T-cell (primary cell): ENCODE measurements around the gene WFIKKN2. TPM values are rescaled to one million over a fixed set of nuclear protein-coding genes. Genes with fewer than 3 reads are reported as not detected.
"Not testable (repeated sequence)": the region's sequence is repeated elsewhere in the genome, so short reads cannot be mapped to it uniquely, and the experiment has no call there.

Source experiments
- ATAC-seq, 4 experiments: fragments of 200-7000 bp in 3 of 4; fragments of 150-1000 bp in 1 of 4; cut with Tn5 transposase; replicated peaks in 1 of 4; 1 replicate in 3 of 4; 2 replicates in 1 of 4; pipeline ENCODE4 v1.10.0; 2021; ENCODE audit warnings: moderate library complexity in 3 of 4, mild to moderate bottlenecking in 2 of 4, moderate number of reproducible peaks in 1 of 4
- CTCF ChIA-PET, 2 donors: fragments of 300-600 bp; sonication (Branson Sonifier 250); formaldehyde crosslinking; loops; one replicate each; lab custom pipeline; 2022; ENCODE audit warnings: antibody characterized with exemption in 2 of 2; lab: Charles Lee
- POLR2A ChIA-PET, 2 donors: fragments of 300-600 bp; sonication (Branson Sonifier 250); formaldehyde crosslinking; loops; one replicate each; lab custom pipeline; 2022; ENCODE audit warnings: antibody characterized with exemption in 2 of 2; lab: Charles Lee
- DNase-seq, 35 experiments: peaks; one replicate each; pipeline versions ENCODE4 v3.0.0 to v3.0.0-alpha.2; 2013 to 2023
- H3K27ac ChIP-seq: one replicate; pipeline ENCODE4 v1.5.1; 2013; ENCODE audit warnings: low read length
- H3K27me3 ChIP-seq, 2 experiments: replicated peaks in 1 of 2; 1 replicate in 1 of 2; 2 replicates in 1 of 2; pipeline versions ENCODE4 v1.6.1 to v1.7.0; 2013; ENCODE audit warnings: low read length in 1 of 2, mixed read lengths in 1 of 2; ENCODE audit not compliant: control insufficient read depth in 2 of 2, insufficient read depth in 2 of 2; ENCODE audit errors: extremely low read depth in 1 of 2
- H3K36me3 ChIP-seq, 2 donors: 1 replicate in 1 of 2; 2 replicates in 1 of 2; pipeline versions ENCODE4 v1.6.1 to v1.7.0; 2013; ENCODE audit warnings: low read length in 1 of 2; ENCODE audit not compliant: control insufficient read depth in 2 of 2, insufficient read depth in 1 of 2; ENCODE audit errors: extremely low read depth in 1 of 2
- H3K4me1 ChIP-seq, 2 experiments: 1 replicate in 1 of 2; 2 replicates in 1 of 2; pipeline versions ENCODE4 v1.6.1 to v1.7.0; 2013; ENCODE audit warnings: low read length in 2 of 2, mixed read lengths in 1 of 2; ENCODE audit not compliant: insufficient read depth in 2 of 2, control insufficient read depth in 1 of 2; ENCODE audit errors: extremely low read depth in 1 of 2
- H3K4me3 ChIP-seq, 2 donors: 1 replicate in 1 of 2; 2 replicates in 1 of 2; pipeline versions ENCODE4 v1.5.1 to v1.7.0; 2013; ENCODE audit warnings: mild to moderate bottlenecking in 2 of 2, low read length in 1 of 2, moderate library complexity in 1 of 2; ENCODE audit not compliant: control insufficient read depth in 1 of 2; ENCODE audit errors: extremely low read depth in 1 of 2
- H3K9me3 ChIP-seq: 2 replicates; pipeline ENCODE4 v1.7.0; 2013
- H3K27ac Mint-ChIP-seq, 2 donors: one replicate each; pipeline ENCODE4 v1.8.0; 2020 to 2021; ENCODE audit warnings: mild to moderate bottlenecking in 2 of 2, mixed read lengths in 2 of 2
- H3K27me3 Mint-ChIP-seq, 2 donors: one replicate each; pipeline ENCODE4 v1.8.0; 2021 to 2022; ENCODE audit warnings: mixed read lengths in 2 of 2
- H3K36me3 Mint-ChIP-seq: one replicate; pipeline ENCODE4 v1.8.0; 2021; ENCODE audit warnings: mixed read lengths
- H3K4me1 Mint-ChIP-seq, 3 donors: one replicate each; pipeline ENCODE4 v1.8.0; 2020 to 2022; ENCODE audit warnings: mixed read lengths in 3 of 3, mild to moderate bottlenecking in 1 of 3
- H3K4me3 Mint-ChIP-seq, 3 donors: one replicate each; pipeline ENCODE4 v1.8.0; 2020 to 2022; ENCODE audit warnings: mild to moderate bottlenecking in 3 of 3, mixed read lengths in 3 of 3, moderate library complexity in 3 of 3
- H3K9me3 Mint-ChIP-seq, 3 donors: one replicate each; pipeline ENCODE4 v1.8.0; 2020 to 2022; ENCODE audit warnings: mixed read lengths in 3 of 3
- WGBS: methylation state at CpG from one replicate; pipeline ENCODE4 v1.1.5; 2013; ENCODE audit warnings: missing lambda C conversion rate; ENCODE audit not compliant: insufficient coverage; 5-methylcytosine and 5-hydroxymethylcytosine counted together
- total RNA-seq, 35 experiments: library from RNA in 6 of 35; stranded (reverse) in 6 of 35; fragments of 120-200 nt in 1 of 35; gene quantifications; one replicate each; pipeline versions ENCODE4 v1.2.1 to v1.2.4 and lab custom pipeline; 2013 to 2026

WFIKKN2 gene
- total RNA-seq, 5 donors from 2014 or later (not counting 1 experiment from before 2014, with no cell fraction given): not detected

DNA sequence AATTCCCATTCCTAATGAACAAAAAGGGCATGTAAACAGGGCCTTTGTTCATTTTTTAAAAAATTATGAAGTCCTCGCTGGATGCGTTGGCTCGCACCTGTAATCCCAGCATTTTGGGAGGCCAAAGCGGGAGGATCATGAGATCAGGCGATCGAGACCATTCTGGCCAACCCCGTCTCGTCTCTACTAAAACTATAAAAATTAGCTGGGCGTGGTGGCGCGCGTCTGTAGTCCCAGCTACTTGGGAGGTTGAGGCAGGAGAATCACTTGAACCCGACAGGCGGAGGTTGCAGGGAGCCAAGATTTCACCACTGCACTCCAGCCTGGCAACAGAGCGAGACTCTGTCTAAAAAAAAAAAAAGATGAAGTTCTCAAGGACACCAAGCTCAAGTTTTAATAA, 24.3 kb downstream of the WFIKKN2 start:
- H3K27me3 Mint-ChIP-seq, H3K27me3 ChIP-seq, H3K4me3 Mint-ChIP-seq, POLR2A ChIA-PET, H3K9me3 ChIP-seq, ATAC-seq, DNase-seq, H3K4me3 ChIP-seq, H3K27ac ChIP-seq, H3K9me3 Mint-ChIP-seq: not testable (repeated sequence)
- H3K36me3 ChIP-seq: peaks cover 4 to 22% of the 10 kb centered on the region in 2 donors
- WGBS: 99% methylated on average over 10 of the region's 15 CpGs
- Mint-ChIP-seq H3K4me1 (peaks cover 32 to 35% (median 34%) of the 10 kb centered on the region in 3 donors), H3K36me3 (peaks cover 23% of the 10 kb centered on the region), H3K27ac (peak overlapping the region in 1 of 2 donors; percentile 22)
- CTCF ChIA-PET: interaction anchor here in 1 of 2 donors (0.6 kb wide), 1 partner anchor 389 kb away, joined by 3 read pairs; no protein-coding TSS in a partner anchor
- peaks cover 9 to 26% of the 10 kb centered on the region in 2 experiments for H3K4me1 ChIP-seq

DNA sequence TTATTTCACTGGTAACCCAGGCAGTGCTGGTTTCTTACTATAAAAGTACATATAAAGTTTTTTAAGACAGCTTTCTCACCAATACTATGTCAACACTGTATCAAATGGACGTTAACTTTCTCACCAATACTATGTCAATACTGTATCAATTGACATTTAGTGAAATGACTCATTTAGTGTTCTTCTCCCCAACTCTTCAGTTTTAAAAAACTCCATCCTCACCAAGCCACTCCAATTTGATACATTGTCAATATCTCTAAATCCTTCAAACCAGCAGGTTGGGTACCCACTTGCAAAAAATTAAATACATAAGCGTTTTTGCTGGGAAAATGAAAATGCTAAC, 25.9 kb downstream of the WFIKKN2 start:
- ChIA-PET CTCF (interaction anchor here (0.9 to 5.2 kb wide), 4 partner anchors 9 to 94 kb away, joined by 3 to 31 read pairs (median 4); no protein-coding TSS in a partner anchor), POLR2A (interaction anchor here (0.6 to 1.1 kb wide), 5 partner anchors 8 to 75 kb away, joined by 3 to 4 read pairs (median 3); no protein-coding TSS in a partner anchor)
- peaks cover 32 to 41% (median 36%) of the 10 kb centered on the region in 3 donors for H3K4me1 Mint-ChIP-seq
- H3K9me3 Mint-ChIP-seq: no peaks in the 10 kb centered on the region
- H3K27ac Mint-ChIP-seq: peak overlapping the region; percentile 69 to 84
- WGBS: 83% methylated on average over 1 of the region's 2 CpGs
- no peaks in the 10 kb centered on the region for H3K9me3 ChIP-seq
- H3K27me3 Mint-ChIP-seq: no peaks in the 10 kb centered on the region
- no peak overlapping the region for H3K27ac ChIP-seq
- H3K4me1 ChIP-seq: peaks cover 9 to 26% of the 10 kb centered on the region in 2 experiments
- ATAC-seq: no peak
- peak overlapping the region in 1 of 3 donors; percentile 48 for H3K4me3 Mint-ChIP-seq
- no peak for DNase-seq
- no peak overlapping the region for H3K4me3 ChIP-seq
- H3K27me3 ChIP-seq: no peaks in the 10 kb centered on the region
- peaks cover 23% of the 10 kb centered on the region for H3K36me3 Mint-ChIP-seq
- peaks cover 4 to 22% of the 10 kb centered on the region in 2 donors for H3K36me3 ChIP-seq

DNA sequence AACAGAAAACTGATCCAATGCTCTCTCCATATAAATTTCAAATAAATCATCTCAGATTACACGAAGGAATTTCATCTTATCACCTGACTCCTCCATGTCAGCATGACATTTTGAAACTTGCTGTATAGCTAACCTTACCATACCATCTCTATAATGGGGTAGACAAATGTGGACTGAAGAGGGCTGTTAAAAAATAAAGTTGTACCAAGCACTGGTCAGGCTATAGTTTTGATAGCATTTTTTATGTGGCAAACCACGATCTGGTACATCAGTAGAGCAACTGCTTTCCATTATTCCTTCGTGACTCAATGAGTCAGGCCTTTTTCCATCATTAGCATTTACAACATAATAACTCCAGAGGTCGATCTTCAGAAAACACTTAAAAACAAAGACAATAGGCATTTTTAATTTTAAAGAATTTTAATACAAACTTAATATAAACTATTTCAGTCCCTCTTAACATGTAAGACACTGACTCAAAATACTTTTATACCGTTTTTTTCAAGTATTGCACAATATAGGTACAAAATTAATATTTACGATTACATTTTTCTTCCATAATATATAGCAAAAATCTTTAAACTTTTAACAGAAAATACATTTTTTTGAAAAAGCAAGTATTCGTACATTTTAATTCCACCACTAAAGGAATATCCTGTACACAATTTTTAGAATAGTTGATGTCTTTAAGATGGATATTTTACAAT, 26.6 kb downstream of the WFIKKN2 start:
- Mint-ChIP-seq H3K4me1 (peaks cover 32 to 47% (median 36%) of the 10 kb centered on the region in 3 donors), H3K27me3 (no peaks in the 10 kb centered on the region), H3K36me3 (peaks cover 23% of the 10 kb centered on the region), H3K4me3 (peak overlapping the region in 1 of 3 donors; percentile 48), H3K27ac (peak overlapping the region; percentile 69 to 84), H3K9me3 (no peaks in the 10 kb centered on the region)
- no peak overlapping the region for H3K27ac ChIP-seq
- H3K27me3 ChIP-seq: no peaks in the 10 kb centered on the region
- ChIA-PET CTCF (interaction anchor here (1.0 to 5.2 kb wide), 7 partner anchors 9 to 95 kb away, joined by 3 to 31 read pairs (median 4); no protein-coding TSS in a partner anchor), POLR2A (interaction anchor here (0.6 to 1.1 kb wide), 9 partner anchors 9 to 155 kb away, joined by 3 to 5 read pairs (median 3); no protein-coding TSS in a partner anchor)
- DNase-seq (no peak), ATAC-seq (no peak)
- peaks cover 4 to 22% of the 10 kb centered on the region in 2 donors for H3K36me3 ChIP-seq
- no CpG with 5 or more reads among the region's 7 CpGs for WGBS
- peaks cover 13 to 26% of the 10 kb centered on the region in 2 experiments for H3K4me1 ChIP-seq
- no peak overlapping the region for H3K4me3 ChIP-seq
- no peaks in the 10 kb centered on the region for H3K9me3 ChIP-seq

DNA sequence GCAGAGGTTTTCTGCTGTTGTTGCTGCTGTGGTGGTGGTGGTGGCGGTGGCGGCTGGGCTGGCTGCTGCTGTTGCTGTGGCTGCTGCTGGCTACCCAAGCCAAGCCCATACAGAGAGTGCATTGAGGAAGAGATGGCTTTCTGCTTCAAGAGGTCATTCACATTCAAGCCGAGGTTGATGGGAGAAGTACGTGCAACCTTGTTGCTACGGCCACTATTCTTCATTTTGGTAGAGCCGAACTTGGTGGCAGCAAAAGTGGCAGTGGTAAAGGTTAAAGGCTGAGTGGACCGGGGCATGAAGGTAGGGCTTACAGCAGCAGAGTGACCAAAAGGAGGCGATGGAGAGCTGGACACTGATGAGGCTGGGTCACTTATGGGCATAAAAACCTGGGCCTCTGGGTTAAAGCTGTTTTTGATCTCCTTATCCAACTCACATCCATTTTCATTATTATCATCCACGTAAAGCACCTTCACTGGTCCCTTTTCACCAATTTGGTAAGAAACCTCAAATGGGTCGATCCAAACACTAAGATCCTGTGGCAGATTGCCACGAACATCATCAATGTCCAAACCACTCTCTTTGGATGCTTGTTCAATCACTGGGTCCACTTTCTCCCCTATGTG, 27.9 kb downstream of the WFIKKN2 start:
- H3K4me3 Mint-ChIP-seq: peak overlapping the region; percentile 98 to 99 (median 98)
- H3K4me1 Mint-ChIP-seq: peaks cover 42 to 60% (median 48%) of the 10 kb centered on the region in 3 donors
- peak overlapping the region; percentile 97 to 98 for H3K27ac Mint-ChIP-seq

DNA sequence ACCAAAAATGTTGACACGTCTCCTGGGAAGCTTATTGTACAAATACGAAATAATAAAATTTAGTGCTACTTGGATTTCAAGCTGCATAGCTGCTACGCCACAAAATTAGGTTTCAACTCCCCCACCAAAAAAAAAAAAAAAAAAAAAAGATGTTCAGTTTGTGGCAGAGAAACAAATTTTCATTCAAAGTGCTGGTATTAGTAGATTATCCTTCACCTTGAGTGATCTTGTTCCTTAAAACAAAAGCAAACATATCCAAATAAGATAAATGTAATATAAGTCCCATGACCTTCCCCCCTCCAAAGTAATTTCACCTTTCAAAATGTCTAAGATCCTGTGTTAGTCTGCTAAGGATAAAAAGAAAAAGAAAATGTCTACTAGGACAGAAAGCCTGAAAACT, 28.5 kb downstream of the WFIKKN2 start:
- no peaks in the 10 kb centered on the region for H3K27me3 Mint-ChIP-seq
- peaks cover 26 to 33% of the 10 kb centered on the region in 2 experiments for H3K4me1 ChIP-seq
- H3K27ac ChIP-seq: peak overlapping the region; percentile 73
- WGBS: no CpG with 5 or more reads among the region's 3 CpGs
- DNase-seq (no peak), ATAC-seq (no peak)
- peaks cover 46 to 66% (median 54%) of the 10 kb centered on the region in 3 donors for H3K4me1 Mint-ChIP-seq
- CTCF ChIA-PET: interaction anchor here in 1 of 2 donors (5.2 kb wide), 1 partner anchor 11 kb away, joined by 31 read pairs; no protein-coding TSS in a partner anchor
- H3K4me3 ChIP-seq: peak overlapping the region; percentile 39 to 86
- H3K9me3 ChIP-seq: no peaks in the 10 kb centered on the region
- H3K9me3 Mint-ChIP-seq: no peaks in the 10 kb centered on the region
- no peaks in the 10 kb centered on the region for H3K27me3 ChIP-seq
- H3K27ac Mint-ChIP-seq: peak overlapping the region; percentile 97 to 98
- POLR2A ChIA-PET: interaction anchor here (0.5 to 1.1 kb wide), 4 partner anchors 9 to 493 kb away, joined by 3 to 11 read pairs (median 5); no protein-coding TSS in a partner anchor
- peaks cover 23% of the 10 kb centered on the region for H3K36me3 Mint-ChIP-seq
- H3K36me3 ChIP-seq: peaks cover 4 to 22% of the 10 kb centered on the region in 2 donors
- H3K4me3 Mint-ChIP-seq: peak overlapping the region; percentile 98 to 99 (median 98)

More for the DNA sequence above, 27.9 kb downstream of the WFIKKN2 start:
- Histone ChIP-seq H3K9me3 (no peaks in the 10 kb centered on the region), H3K27ac (peak overlapping the region; percentile 73), H3K27me3 (no peaks in the 10 kb centered on the region), H3K4me3 (peak overlapping the region; percentile 39 to 86), H3K36me3 (peaks cover 4 to 22% of the 10 kb centered on the region in 2 donors), H3K4me1 (peaks cover 23 to 28% of the 10 kb centered on the region in 2 experiments)
- DNase-seq (peak in 7 of 35 experiments; percentile 16 to 62 (median 21)), ATAC-seq (no peak)
- H3K27me3 Mint-ChIP-seq: no peaks in the 10 kb centered on the region
- peaks cover 23% of the 10 kb centered on the region for H3K36me3 Mint-ChIP-seq
- POLR2A ChIA-PET: interaction anchor here (0.6 to 1.1 kb wide), 4 partner anchors 10 to 492 kb away, joined by 3 to 11 read pairs (median 5); no protein-coding TSS in a partner anchor
- CTCF ChIA-PET: interaction anchor here (0.6 to 5.2 kb wide), 7 partner anchors 10 to 94 kb away, joined by 3 to 31 read pairs (median 3); no protein-coding TSS in a partner anchor
- 77% methylated on average over 9 of the region's 11 CpGs for WGBS
- H3K9me3 Mint-ChIP-seq: no peaks in the 10 kb centered on the region

DNA sequence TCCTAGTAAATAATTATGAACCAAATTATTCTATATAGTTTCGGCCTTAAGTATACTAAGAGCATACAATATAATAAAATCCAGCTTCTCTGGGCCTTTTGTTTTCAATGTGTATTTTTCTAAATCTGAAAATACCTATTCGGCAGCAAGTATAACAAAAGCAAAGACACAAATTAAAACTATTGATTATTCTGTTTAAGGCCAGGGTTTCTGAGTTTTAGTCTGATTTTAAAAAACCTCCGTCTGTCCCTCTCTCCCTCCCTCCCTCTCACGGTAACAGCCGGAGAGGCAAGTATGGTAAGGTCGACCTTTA, 29.3 kb downstream of the WFIKKN2 start:
- Histone ChIP-seq H3K4me1 (peaks cover 31 to 33% of the 10 kb centered on the region in 2 experiments), H3K36me3 (peaks cover 4 to 22% of the 10 kb centered on the region in 2 donors), H3K27me3 (no peaks in the 10 kb centered on the region), H3K27ac (peak overlapping the region; percentile 73), H3K4me3 (peak overlapping the region; percentile 86 to 99), H3K9me3 (no peaks in the 10 kb centered on the region)
- no CpG with 5 or more reads among the region's 6 CpGs for WGBS
- Mint-ChIP-seq H3K4me3 (peak overlapping the region; percentile 98 to 99 (median 98)), H3K27me3 (no peaks in the 10 kb centered on the region), H3K27ac (peak overlapping the region; percentile 97 to 98), H3K4me1 (peaks cover 48 to 69% (median 56%) of the 10 kb centered on the region in 3 donors), H3K9me3 (no peaks in the 10 kb centered on the region), H3K36me3 (peaks cover 23% of the 10 kb centered on the region)
- peak in 1 of 35 experiments; percentile 11 for DNase-seq
- CTCF ChIA-PET: interaction anchor here in 1 of 2 donors (5.2 kb wide), 1 partner anchor 12 kb away, joined by 31 read pairs; no protein-coding TSS in a partner anchor
- POLR2A ChIA-PET: interaction anchor here in 1 of 2 donors (0.6 to 3.2 kb wide), 3 partner anchors 9 to 34 kb away, joined by 3 to 30 read pairs (median 16); no protein-coding TSS in a partner anchor
- no peak for ATAC-seq
